H9 (cell line): Measurements from ENCODE around the gene ST8SIA5. TPM values are rescaled to one million over a fixed set of nuclear protein-coding genes. Genes with fewer than 3 reads are reported as not detected.

Source experiments
- DNase-seq: peaks from one replicate; pipeline ENCODE4 v3.0.0-alpha.2; 2017
- H2AFZ ChIP-seq: one replicate; pipeline ENCODE4 v1.6.1; 2013; ENCODE audit warnings: mild to moderate bottlenecking, low read length, control low read depth, moderate library complexity
- H2AK5ac ChIP-seq: 2 replicates; pipeline ENCODE4 v1.6.1; 2013; ENCODE audit warnings: low read length, control low read depth, mixed read lengths; ENCODE audit not compliant: insufficient read length
- H2BK120ac ChIP-seq: one replicate; pipeline ENCODE4 v1.6.1; 2013; ENCODE audit warnings: low read depth, mild to moderate bottlenecking, low read length, control low read depth, inconsistent platforms; ENCODE audit not compliant: poor library complexity, severe bottlenecking
- H2BK12ac ChIP-seq: 2 replicates; pipeline ENCODE4 v1.6.1; 2013; ENCODE audit warnings: low read length, control low read depth, mixed read lengths, low read depth; ENCODE audit not compliant: insufficient read length
- H2BK15ac ChIP-seq: 2 replicates; pipeline ENCODE4 v1.6.1; 2013; ENCODE audit warnings: low read depth, low read length, control low read depth
- H2BK20ac ChIP-seq: one replicate; pipeline ENCODE4 v1.6.1; 2013; ENCODE audit warnings: low read depth, mild to moderate bottlenecking, low read length, control low read depth, inconsistent platforms; ENCODE audit not compliant: poor library complexity, severe bottlenecking
- H2BK5ac ChIP-seq: 2 replicates; pipeline ENCODE4 v1.6.1; 2013; ENCODE audit warnings: low read length, control low read depth, mixed read lengths; ENCODE audit not compliant: insufficient read length
- H3K14ac ChIP-seq: 2 replicates; pipeline ENCODE4 v1.6.1; 2013; ENCODE audit warnings: low read length, control low read depth; ENCODE audit not compliant: insufficient read depth
- H3K18ac ChIP-seq: 2 replicates; pipeline ENCODE4 v1.6.1; 2013; ENCODE audit warnings: low read depth, mild to moderate bottlenecking, mixed read lengths, low read length, control low read depth; ENCODE audit not compliant: insufficient read length
- H3K23ac ChIP-seq: 2 replicates; pipeline ENCODE4 v1.6.1; 2013; ENCODE audit warnings: low read length, control low read depth, mixed read lengths, low read depth; ENCODE audit not compliant: insufficient read length
- H3K23me2 ChIP-seq: 2 replicates; pipeline ENCODE4 v1.6.1; 2013; ENCODE audit warnings: low read depth, mild to moderate bottlenecking, mixed read lengths, low read length, control low read depth; ENCODE audit not compliant: insufficient read length, poor library complexity, severe bottlenecking
- H3K27ac ChIP-seq: 2 replicates; pipeline ENCODE4 v1.5.1; 2013; ENCODE audit warnings: low read length, control low read depth, mixed read lengths, low read depth; ENCODE audit not compliant: insufficient read length
- H3K27me3 ChIP-seq: 2 replicates; pipeline ENCODE4 v1.6.1; 2013; ENCODE audit warnings: low read length, control low read depth, inconsistent platforms; ENCODE audit not compliant: insufficient read depth
- H3K4ac ChIP-seq: 2 replicates; pipeline ENCODE4 v1.6.1; 2013; ENCODE audit warnings: low read depth, mild to moderate bottlenecking, control low read depth, inconsistent platforms, low read length, moderate library complexity
- H3K4me1 ChIP-seq: 2 replicates; pipeline ENCODE4 v1.6.1; 2013; ENCODE audit warnings: low read length, control low read depth, inconsistent platforms; ENCODE audit not compliant: insufficient read depth
- H3K4me2 ChIP-seq: 2 replicates; pipeline ENCODE4 v1.6.1; 2013; ENCODE audit warnings: low read length, control low read depth, mixed read lengths; ENCODE audit not compliant: insufficient read length, insufficient read depth
- H3K56ac ChIP-seq: 2 replicates; pipeline ENCODE4 v1.6.1; 2013; ENCODE audit warnings: low read depth, mild to moderate bottlenecking, mixed read lengths, low read length, control low read depth; ENCODE audit not compliant: insufficient read length
- H3K79me1 ChIP-seq: 2 replicates; pipeline ENCODE4 v1.6.1; 2013; ENCODE audit warnings: low read depth, mild to moderate bottlenecking, moderate library complexity, low read length, control low read depth, inconsistent platforms; ENCODE audit not compliant: insufficient read depth, poor library complexity, severe bottlenecking
- H3K79me2 ChIP-seq: 2 replicates; pipeline ENCODE4 v1.6.1; 2013; ENCODE audit warnings: low read length, control low read depth, inconsistent platforms; ENCODE audit not compliant: insufficient read depth
- H3K9ac ChIP-seq: 2 replicates; pipeline ENCODE4 v1.6.1; 2013; ENCODE audit warnings: low read length, control low read depth, mixed read lengths; ENCODE audit not compliant: insufficient read length; ENCODE audit errors: extremely low read depth
- H3K9me3 ChIP-seq: one replicate; pipeline ENCODE4 v1.6.1; 2013; ENCODE audit warnings: low read depth, low read length, inconsistent platforms; ENCODE audit not compliant: control insufficient read depth
- H3T11ph ChIP-seq: one replicate; pipeline ENCODE4 v1.6.1; 2013; ENCODE audit warnings: mild to moderate bottlenecking, low read length, control low read depth, inconsistent platforms
- H4K20me1 ChIP-seq: one replicate; pipeline ENCODE4 v1.6.1; 2013; ENCODE audit not compliant: control insufficient read depth, insufficient read length, insufficient read depth
- H4K5ac ChIP-seq: 2 replicates; pipeline ENCODE4 v1.6.1; 2013; ENCODE audit warnings: low read depth, mild to moderate bottlenecking, mixed read lengths, low read length, control low read depth; ENCODE audit not compliant: insufficient read length
- H4K8ac ChIP-seq: replicated peaks from 2 replicates; pipeline ENCODE4 v1.6.1; 2013; ENCODE audit warnings: low read length, control low read depth, mixed read lengths, low read depth; ENCODE audit not compliant: insufficient read length
- H4K91ac ChIP-seq: 2 replicates; pipeline ENCODE4 v1.6.1; 2013; ENCODE audit warnings: low read depth, mild to moderate bottlenecking, moderate library complexity, mixed read lengths, low read length, control low read depth; ENCODE audit not compliant: insufficient read length
- H3K27ac Mint-ChIP-seq, 3 experiments: 2 replicates in 2 of 3; 3 replicates in 1 of 3; pipeline ENCODE4 v1.8.0; 2020 to 2021; ENCODE audit warnings: mixed read lengths in 3 of 3, mild to moderate bottlenecking in 1 of 3, moderate library complexity in 1 of 3
- H3K27me3 Mint-ChIP-seq: 2 replicates; pipeline ENCODE4 v1.8.0; 2021; ENCODE audit warnings: low read depth, mild to moderate bottlenecking, moderate library complexity, mixed read lengths
- H3K36me3 Mint-ChIP-seq, 3 experiments: 2 replicates in 2 of 3; 3 replicates in 1 of 3; pipeline ENCODE4 v1.8.0; 2020 to 2021; ENCODE audit warnings: low read depth in 3 of 3, mixed read lengths in 3 of 3; ENCODE audit not compliant: insufficient read depth in 1 of 3
- H3K4me1 Mint-ChIP-seq, 2 experiments: 2 replicates each; pipeline ENCODE4 v1.8.0; 2020; ENCODE audit warnings: mixed read lengths in 2 of 2
- H3K4me3 Mint-ChIP-seq, 2 experiments: 2 replicates in 1 of 2; 3 replicates in 1 of 2; pipeline ENCODE4 v1.8.0; 2020 to 2021; ENCODE audit warnings: mild to moderate bottlenecking in 2 of 2, mixed read lengths in 2 of 2, moderate library complexity in 1 of 2
- H3K9me3 Mint-ChIP-seq, 2 experiments: 2 replicates in 1 of 2; 3 replicates in 1 of 2; pipeline ENCODE4 v1.8.0; 2020; ENCODE audit warnings: mild to moderate bottlenecking in 2 of 2, mixed read lengths in 2 of 2, moderate library complexity in 1 of 2
- CTCF ChIP-seq: fragments of 200-600 bp; sonication (generic); conservative IDR thresholded peaks from 3 replicates; pipeline ENCODE4 v1.8.0; 2021; ENCODE audit warnings: antibody characterized with exemption, mild to moderate bottlenecking
- WGBS: extraction: QIAGEN DNeasy Blood & Tissue Kit; methylation state at CpG from one replicate; pipeline ENCODE4 v1.1.7; 2013; ENCODE audit warnings: missing lambda C conversion rate, low lambda C conversion rate, mixed read lengths; ENCODE audit not compliant: insufficient read length; ENCODE audit errors: extremely low coverage; 5-methylcytosine and 5-hydroxymethylcytosine counted together
- total RNA-seq: library from RNA; stranded (reverse); gene quantifications from 2 replicates; pipeline ENCODE4 v1.2.1, GENCODE V29; 2021

The ST8SIA5 gene
- total RNA-seq, 1 experiment from 2014 or later, result 0.63 TPM

- no peak overlapping the region for H2BK12ac ChIP-seq
- no peak overlapping the region for H3K56ac ChIP-seq
- H2BK20ac ChIP-seq, result no peak overlapping the region
- no peaks in the 10 kb centered on the region for H4K20me1 ChIP-seq
- H4K91ac ChIP-seq, result no peak overlapping the region
- H3K4me2 ChIP-seq, result no peak overlapping the region
- H4K5ac ChIP-seq, result no peak overlapping the region
- Mint-ChIP-seq H3K4me3 (no peak overlapping the region), H3K4me1 (peaks cover 20 to 25% of the 10 kb centered on the region in 2 experiments), H3K36me3 (peaks cover 3 to 7% (median 5%) of the 10 kb centered on the region in 3 experiments; a peak in 6 of 7 replicates), H3K27me3 (peaks cover 3% of the 10 kb centered on the region), H3K27ac (no peak overlapping the region), H3K9me3 (peaks cover 5 to 7% of the 10 kb centered on the region in 2 experiments)
- no peaks in the 10 kb centered on the region for H3K79me2 ChIP-seq
- no peak overlapping the region for H2AFZ ChIP-seq
- H2BK15ac ChIP-seq, result no peak overlapping the region
- TF ChIP-seq CTCF, result no peak
- H3K18ac ChIP-seq, result no peak overlapping the region
- H3K79me1 ChIP-seq, result no peaks in the 10 kb centered on the region
- H3K9me3 ChIP-seq, result no peaks in the 10 kb centered on the region
- H3K4ac ChIP-seq, result no peak overlapping the region
- H3T11ph ChIP-seq, result no peak overlapping the region
- H3K27ac ChIP-seq, result no peak overlapping the region
- DNase-seq, result no peak
- H3K23ac ChIP-seq, result no peak overlapping the region
- H3K27me3 ChIP-seq, result no peaks in the 10 kb centered on the region
- H3K23me2 ChIP-seq, result no peaks in the 10 kb centered on the region
- no peak overlapping the region for H2BK120ac ChIP-seq
- H4K8ac ChIP-seq, result no peak overlapping the region
- H3K9ac ChIP-seq, result no peak overlapping the region
- H2AK5ac ChIP-seq, result no peak overlapping the region
- H3K4me1 ChIP-seq, result no peaks in the 10 kb centered on the region; the same call in 1 of the 2 replicates
- H3K14ac ChIP-seq, result no peak overlapping the region
- no CpG with 5 or more reads among the region's 2 CpGs for WGBS
- H2BK5ac ChIP-seq, result no peak overlapping the region
These were observed 62.9 kb downstream of the ST8SIA5 start for GRCh38 chr18:46693996-46694395.
